Ascending aorta (tissue), 2 donors: ENCODE data around the gene RELL2. TPM values are rescaled to one million over a fixed set of nuclear protein-coding genes. Genes with fewer than 3 reads are reported as not detected.

Experiments
- DNase-seq, 2 donors: peaks; one replicate each; pipeline ENCODE4 v3.0.0-alpha.2; 2019; ENCODE audit warnings: low spot score in 2 of 2
- H3K27ac ChIP-seq, 2 donors: fragments of 200-600 bp; sonication (generic); one replicate each; pipeline ENCODE4 v1.5.1; 2016 to 2017; ENCODE audit warnings: mild to moderate bottlenecking in 1 of 2
- H3K27me3 ChIP-seq: fragments of 200-600 bp; sonication (generic); one replicate; pipeline ENCODE4 v1.5.1; 2017
- H3K36me3 ChIP-seq, 2 donors: fragments of 200-600 bp; sonication (generic); one replicate each; pipeline ENCODE4 v1.5.1; 2016
- H3K4me1 ChIP-seq, 2 donors: fragments of 200-600 bp; sonication (generic); one replicate each; pipeline ENCODE4 v1.5.1; 2016 to 2017; ENCODE audit warnings: mild to moderate bottlenecking in 1 of 2
- H3K4me3 ChIP-seq, 2 donors: fragments of 200-600 bp; sonication (generic); one replicate each; pipeline ENCODE4 v1.5.1; 2016 to 2017; ENCODE audit warnings: mild to moderate bottlenecking in 1 of 2
- H3K9me3 ChIP-seq, 2 donors: fragments of 200-600 bp; sonication (generic); one replicate each; pipeline ENCODE4 v1.5.1; 2016
- intact Hi-C: fragments of 100-400 bp; cut with DNase I; formaldehyde crosslinking; loops from one replicate; pipeline ENCODE4 v1.15.1; 2023
- total RNA-seq: library from RNA; depleted of rRNA; stranded (reverse); fragments of >200 nt; gene quantifications from one replicate; pipeline ENCODE4 v1.1.0, GENCODE V29; 2016
- TF ChIP-seq, protein P1 (sequence below), 3 experiments: fragments of 200-600 bp in 2 of 3; fragments of 450-650 bp in 1 of 3; sonication (generic) in 2 of 3; IDR thresholded peaks; one replicate each; pipeline ENCODE4 v1.5.1; 2016 to 2019; ENCODE audit warnings: antibody characterized with exemption in 3 of 3, mild to moderate bottlenecking in 1 of 3, moderate library complexity in 1 of 3

RELL2 gene
- total RNA-seq, 1 donor from 2014 or later = 1.4 TPM

DNA sequence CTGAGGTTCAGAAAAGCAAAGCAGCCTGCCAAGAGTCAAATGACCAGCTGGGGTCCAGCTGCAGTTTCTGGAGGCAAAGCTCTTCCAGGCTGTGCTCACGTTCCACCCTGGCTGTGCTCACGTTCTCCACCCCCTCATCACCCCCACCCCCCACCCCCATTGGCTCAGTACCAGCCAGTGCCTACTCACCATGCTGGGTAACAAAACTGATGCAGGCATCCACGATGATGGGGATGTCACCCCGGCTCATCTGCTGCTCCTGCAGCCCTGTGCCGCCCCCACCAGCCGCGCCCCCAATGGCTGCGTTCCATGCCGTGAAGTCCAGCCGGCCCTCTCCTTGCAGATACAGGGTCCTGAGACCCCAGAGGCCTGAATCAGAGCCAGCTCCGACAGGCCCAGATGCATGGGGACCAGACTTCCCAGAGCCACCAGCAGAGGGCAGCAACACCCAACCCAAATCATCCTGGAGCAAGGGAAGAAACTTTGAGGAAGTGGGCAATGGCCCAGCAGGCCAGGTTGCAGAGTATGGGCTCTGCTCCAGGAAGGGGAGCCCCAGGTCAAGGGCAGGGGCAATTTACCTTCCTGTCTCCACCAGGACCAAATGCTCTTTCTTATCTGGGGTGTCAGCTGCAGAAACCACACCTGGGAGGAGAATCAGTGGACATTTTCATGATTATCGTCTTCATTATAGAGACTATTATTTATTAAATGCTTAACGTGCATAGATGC is 28.1 kb downstream of the RELL2 start:
- no peak overlapping the region for H3K4me3 ChIP-seq
- no peaks in the 10 kb centered on the region for H3K9me3 ChIP-seq
- H3K4me1 ChIP-seq = no peaks in the 10 kb centered on the region
- H3K27me3 ChIP-seq = no peaks in the 10 kb centered on the region
- no peak overlapping the region for H3K27ac ChIP-seq
- H3K36me3 ChIP-seq = peaks cover 0 to 10% of the 10 kb centered on the region in 2 donors
- intact Hi-C loops = no loop called here
- peak in 1 of 2 donors; percentile 86 for DNase-seq
- TF ChIP-seq, protein P1, sequence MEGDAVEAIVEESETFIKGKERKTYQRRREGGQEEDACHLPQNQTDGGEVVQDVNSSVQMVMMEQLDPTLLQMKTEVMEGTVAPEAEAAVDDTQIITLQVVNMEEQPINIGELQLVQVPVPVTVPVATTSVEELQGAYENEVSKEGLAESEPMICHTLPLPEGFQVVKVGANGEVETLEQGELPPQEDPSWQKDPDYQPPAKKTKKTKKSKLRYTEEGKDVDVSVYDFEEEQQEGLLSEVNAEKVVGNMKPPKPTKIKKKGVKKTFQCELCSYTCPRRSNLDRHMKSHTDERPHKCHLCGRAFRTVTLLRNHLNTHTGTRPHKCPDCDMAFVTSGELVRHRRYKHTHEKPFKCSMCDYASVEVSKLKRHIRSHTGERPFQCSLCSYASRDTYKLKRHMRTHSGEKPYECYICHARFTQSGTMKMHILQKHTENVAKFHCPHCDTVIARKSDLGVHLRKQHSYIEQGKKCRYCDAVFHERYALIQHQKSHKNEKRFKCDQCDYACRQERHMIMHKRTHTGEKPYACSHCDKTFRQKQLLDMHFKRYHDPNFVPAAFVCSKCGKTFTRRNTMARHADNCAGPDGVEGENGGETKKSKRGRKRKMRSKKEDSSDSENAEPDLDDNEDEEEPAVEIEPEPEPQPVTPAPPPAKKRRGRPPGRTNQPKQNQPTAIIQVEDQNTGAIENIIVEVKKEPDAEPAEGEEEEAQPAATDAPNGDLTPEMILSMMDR (IDR thresholded peaks at IDR 0.05) = peak; percentile 75 to 92 (median 87)

DNA sequence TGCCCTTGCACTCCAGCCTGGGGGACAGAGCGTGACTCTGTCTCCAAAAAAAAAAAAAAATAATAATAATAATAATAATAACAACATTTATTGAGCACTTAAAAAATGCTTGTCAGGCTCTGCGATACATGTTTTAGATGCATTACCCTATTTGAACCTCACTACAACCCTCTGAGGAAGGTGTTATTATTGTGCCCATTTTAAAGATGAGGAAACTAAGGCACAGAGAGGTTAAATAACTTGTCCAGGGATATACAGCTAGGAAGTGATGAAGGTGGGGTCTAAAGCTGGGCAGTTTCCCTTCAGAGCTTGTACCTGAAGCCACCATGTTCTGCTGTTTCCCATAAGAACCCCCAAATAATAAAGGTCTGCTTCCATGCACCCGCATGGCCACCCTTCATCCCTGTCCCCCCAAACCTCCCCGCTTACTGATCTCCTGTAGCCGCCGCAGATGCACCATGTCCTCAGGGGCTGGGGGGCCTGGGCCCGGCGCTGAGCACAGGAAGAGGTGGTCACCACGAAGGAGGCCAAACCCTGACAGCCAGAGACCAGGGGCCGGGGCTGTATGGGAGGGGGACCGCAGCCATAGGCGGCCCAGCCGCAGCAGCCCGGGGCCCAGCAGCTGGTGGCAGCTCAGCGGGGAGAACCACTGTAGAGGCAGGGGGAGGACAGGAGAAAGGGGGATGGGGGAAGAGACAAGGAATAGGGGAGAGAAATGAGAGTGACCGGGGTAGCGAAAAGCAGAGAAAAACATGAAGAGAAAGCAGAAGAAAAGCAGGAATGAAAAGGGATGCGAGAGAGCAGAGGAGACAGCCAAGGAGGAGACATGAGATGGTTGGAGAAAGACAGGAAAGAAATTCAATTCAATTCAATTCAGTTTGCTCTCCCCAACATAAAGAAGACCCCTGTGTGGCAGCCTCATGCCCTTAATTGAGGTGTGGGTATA is 29.5 kb downstream of the RELL2 start:
- Histone ChIP-seq H3K4me1 (no peaks in the 10 kb centered on the region), H3K27me3 (no peaks in the 10 kb centered on the region), H3K27ac (no peak overlapping the region), H3K36me3 (peaks cover 0 to 10% of the 10 kb centered on the region in 2 donors), H3K9me3 (no peaks in the 10 kb centered on the region), H3K4me3 (no peak overlapping the region)
- no peak for DNase-seq
- TF ChIP-seq, protein P1 (IDR thresholded peaks at IDR 0.05) = no peak
- intact Hi-C loops = no loop called here

DNA sequence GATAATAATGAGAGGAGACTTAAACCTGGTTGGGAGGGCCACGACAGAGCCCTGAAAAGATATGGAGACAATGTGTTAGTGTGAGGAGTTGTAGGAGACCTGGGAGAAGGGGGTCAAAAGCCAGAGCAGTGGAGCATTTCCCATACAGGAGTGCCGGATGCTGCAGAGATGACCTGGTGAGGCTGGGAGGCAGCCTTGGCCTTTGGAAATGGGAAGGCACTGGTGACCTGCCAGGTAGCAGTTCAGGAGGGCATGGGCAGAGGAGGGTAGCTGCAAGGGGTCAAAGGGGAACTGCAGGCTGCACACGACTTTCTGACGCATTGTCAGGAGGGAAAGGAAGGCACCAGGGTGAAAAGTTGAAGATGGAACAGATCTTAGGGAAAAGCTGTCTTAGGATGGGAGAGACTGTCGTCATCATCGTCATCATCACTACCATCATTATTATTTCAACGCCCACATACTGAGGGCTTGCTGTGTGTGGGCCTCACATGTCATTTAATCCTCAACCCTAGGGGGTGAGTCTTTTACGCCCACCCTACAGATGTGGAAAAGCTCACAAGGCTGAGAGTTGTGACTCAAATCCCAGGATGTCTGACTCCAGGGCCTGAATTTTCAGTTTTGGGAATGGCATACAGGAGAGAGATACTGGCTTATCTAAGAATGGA is 31.9 kb downstream of the RELL2 start:
- no peak overlapping the region for H3K27ac ChIP-seq

DNA sequence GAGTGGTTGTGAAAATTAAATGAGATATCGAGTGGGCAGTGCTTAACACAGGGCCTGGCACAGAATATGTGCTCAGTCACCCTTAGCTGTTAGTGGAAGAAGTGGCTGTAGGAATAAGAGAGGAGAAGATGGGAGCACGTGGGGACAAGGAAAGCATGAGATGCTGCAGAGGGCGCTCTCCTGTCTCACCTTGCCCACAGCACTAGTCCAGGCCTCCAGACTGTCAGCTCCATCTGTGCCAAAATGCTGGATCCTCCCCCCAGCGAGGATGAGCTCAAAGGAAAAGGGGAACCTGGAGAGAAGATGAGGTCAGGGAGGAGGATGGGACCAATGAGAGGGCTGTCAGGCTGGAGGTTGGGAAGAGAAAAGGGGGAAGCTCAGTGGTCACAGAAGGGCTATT is 32.7 kb downstream of the RELL2 start:
- intact Hi-C loops = no loop called here
- H3K4me1 ChIP-seq = no peaks in the 10 kb centered on the region
- H3K4me3 ChIP-seq = no peak overlapping the region
- H3K27ac ChIP-seq = no peak overlapping the region
- TF ChIP-seq, protein P1 (IDR thresholded peaks at IDR 0.05) = no peak
- no peaks in the 10 kb centered on the region for H3K27me3 ChIP-seq
- H3K36me3 ChIP-seq = peaks cover 5 to 12% of the 10 kb centered on the region in 2 donors
- DNase-seq = no peak
- H3K9me3 ChIP-seq = no peaks in the 10 kb centered on the region

More for the DNA sequence above, 31.9 kb downstream of the RELL2 start:
- Histone ChIP-seq H3K4me3 (no peak overlapping the region), H3K4me1 (no peaks in the 10 kb centered on the region), H3K27me3 (no peaks in the 10 kb centered on the region), H3K36me3 (peaks cover 5 to 18% of the 10 kb centered on the region in 2 donors), H3K9me3 (no peaks in the 10 kb centered on the region)
- no peak for DNase-seq
- intact Hi-C loops = no loop called here
- TF ChIP-seq, protein P1 (IDR thresholded peaks at IDR 0.05) = no peak

DNA sequence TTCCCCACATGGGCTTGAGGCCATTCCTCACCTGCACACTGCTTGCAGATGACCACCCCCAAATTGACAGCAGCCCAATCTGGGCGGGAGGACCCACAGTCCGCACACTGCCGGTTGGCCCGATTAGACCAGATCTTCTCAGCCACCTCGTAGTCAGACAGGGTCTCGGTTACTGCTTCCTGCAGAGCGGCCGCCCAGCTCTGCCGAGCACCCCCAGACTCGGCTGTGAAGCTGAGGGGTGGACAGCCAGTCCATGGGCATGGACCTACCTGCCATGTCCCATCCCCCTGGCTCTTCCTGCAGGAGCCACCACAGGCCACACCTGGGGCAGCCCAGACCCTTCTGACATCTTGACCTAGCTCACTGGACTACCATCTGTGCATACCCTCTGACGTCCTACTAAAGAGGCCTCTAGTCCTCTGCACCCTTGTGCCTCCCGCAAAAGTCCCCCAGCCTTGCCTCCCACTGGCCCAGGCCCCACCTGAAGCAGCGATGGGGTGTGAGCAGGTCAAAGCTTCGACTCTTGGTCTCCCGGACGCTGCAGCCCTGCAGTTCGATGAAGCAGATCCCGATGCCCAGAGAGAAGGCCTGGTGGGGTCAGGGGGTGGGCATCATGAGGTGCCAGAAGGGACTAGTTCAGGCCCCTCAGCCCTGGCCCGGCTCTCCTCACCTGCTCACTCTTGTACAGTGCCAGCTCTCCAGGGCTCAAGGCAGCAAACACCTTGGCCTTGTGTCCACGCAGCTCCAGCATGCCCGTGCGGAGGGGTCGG is 35.5 kb downstream of the RELL2 start:
- no peak for DNase-seq
- TF ChIP-seq, protein P1 (IDR thresholded peaks at IDR 0.05) = no peak
- Histone ChIP-seq H3K9me3 (no peaks in the 10 kb centered on the region), H3K4me1 (no peaks in the 10 kb centered on the region), H3K4me3 (no peak overlapping the region), H3K36me3 (peaks cover 5 to 11% of the 10 kb centered on the region in 2 donors), H3K27me3 (no peaks in the 10 kb centered on the region), H3K27ac (no peak overlapping the region)
- intact Hi-C loops = no loop called here
